KMS-11 (cell line): ENCODE data around the gene FAM149B1.

Experiments
- H2AFZ ChIP-seq: fragments of 200-600 bp; sonication (generic); 2 replicates; pipeline ENCODE4 v1.6.1; 2016; ENCODE audit warnings: antibody characterized with exemption, mixed run types, low read depth
- H3K27ac ChIP-seq: fragments of 200-600 bp; sonication (generic); 2 replicates; pipeline ENCODE4 v1.6.1; 2016; ENCODE audit warnings: mild to moderate bottlenecking, mixed run types
- H3K27me3 ChIP-seq: fragments of 200-600 bp; sonication (generic); 2 replicates; pipeline ENCODE4 v1.6.1; 2017; ENCODE audit warnings: mild to moderate bottlenecking, low read depth, mixed run types, moderate library complexity; ENCODE audit not compliant: insufficient read depth
- H3K36me3 ChIP-seq: fragments of 200-600 bp; sonication (generic); 2 replicates; pipeline ENCODE4 v1.6.1; 2017; ENCODE audit warnings: mild to moderate bottlenecking, mixed run types; ENCODE audit not compliant: insufficient read depth
- H3K4me1 ChIP-seq: fragments of 200-600 bp; sonication (generic); 2 replicates; pipeline ENCODE4 v1.6.1; 2016; ENCODE audit warnings: mild to moderate bottlenecking, low read depth, mixed run types; ENCODE audit not compliant: poor library complexity, severe bottlenecking
- H3K4me2 ChIP-seq: fragments of 200-600 bp; sonication (generic); 2 replicates; pipeline ENCODE4 v1.7.0; 2016; ENCODE audit warnings: mild to moderate bottlenecking, mixed run types
- H3K4me3 ChIP-seq: fragments of 200-600 bp; sonication (generic); IDR thresholded peaks from 2 replicates; pipeline ENCODE4 v1.6.1; 2017; ENCODE audit warnings: low read depth, low read length, mixed read lengths; ENCODE audit not compliant: insufficient read depth
- H3K79me2 ChIP-seq: fragments of 200-600 bp; sonication (generic); 2 replicates; pipeline ENCODE4 v1.6.1; 2016; ENCODE audit warnings: low read depth, mixed run types; ENCODE audit not compliant: insufficient read depth
- H3K9ac ChIP-seq: fragments of 200-600 bp; sonication (generic); 2 replicates; pipeline ENCODE4 v1.6.1; 2016; ENCODE audit warnings: mild to moderate bottlenecking, mixed run types
- H4K20me1 ChIP-seq: fragments of 200-600 bp; sonication (generic); 2 replicates; pipeline ENCODE4 v1.6.1; 2016; ENCODE audit warnings: mild to moderate bottlenecking, mixed run types; ENCODE audit not compliant: insufficient read depth
- TF ChIP-seq, protein P1 (sequence below): fragments of 200-600 bp; sonication (generic); conservative IDR thresholded peaks from 2 replicates; pipeline ENCODE4 v1.6.1; 2017; ENCODE audit warnings: low read depth, mild to moderate bottlenecking, antibody characterized with exemption, low read length, moderate library complexity, mixed read lengths

The FAM149B1 gene

DNA sequence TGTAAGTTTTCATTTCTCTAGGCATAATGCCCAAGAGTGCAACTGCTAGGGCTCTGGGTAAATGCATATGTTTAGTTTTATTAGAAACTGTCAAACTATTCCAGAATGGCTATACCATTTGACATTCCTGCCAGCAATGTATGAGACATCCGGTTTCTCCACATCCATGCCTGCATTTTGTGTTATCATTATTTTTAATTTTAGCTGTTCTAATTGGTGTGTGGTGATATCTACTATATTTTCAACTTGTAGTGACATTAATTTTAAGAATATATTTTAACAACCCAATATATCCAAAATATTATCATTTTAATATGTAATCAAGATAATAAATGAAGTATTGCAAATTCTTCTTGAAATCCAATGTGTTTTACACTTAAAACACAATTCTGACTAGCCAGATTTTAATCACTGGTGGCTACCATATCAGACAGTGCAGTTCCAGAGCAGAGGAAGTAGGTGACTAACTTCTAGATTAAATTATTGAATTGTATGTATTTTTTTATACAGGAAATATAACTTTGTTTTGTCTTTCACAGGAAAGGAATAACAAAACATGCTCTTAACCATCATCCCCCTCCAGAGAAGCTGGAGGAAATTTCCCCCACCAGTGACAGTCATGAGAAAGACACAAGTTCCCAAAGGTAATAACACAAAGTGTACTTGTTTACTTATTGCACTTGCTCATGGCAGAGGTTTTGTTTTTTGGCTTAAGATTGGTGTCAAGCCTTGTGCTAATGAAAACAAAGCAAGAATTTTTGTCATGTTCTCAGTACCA is 6.4 kb downstream of the FAM149B1 start:
- no peaks in the 10 kb centered on the region for H3K27me3 ChIP-seq
- no peak overlapping the region for H3K27ac ChIP-seq
- TF ChIP-seq, protein P1, sequence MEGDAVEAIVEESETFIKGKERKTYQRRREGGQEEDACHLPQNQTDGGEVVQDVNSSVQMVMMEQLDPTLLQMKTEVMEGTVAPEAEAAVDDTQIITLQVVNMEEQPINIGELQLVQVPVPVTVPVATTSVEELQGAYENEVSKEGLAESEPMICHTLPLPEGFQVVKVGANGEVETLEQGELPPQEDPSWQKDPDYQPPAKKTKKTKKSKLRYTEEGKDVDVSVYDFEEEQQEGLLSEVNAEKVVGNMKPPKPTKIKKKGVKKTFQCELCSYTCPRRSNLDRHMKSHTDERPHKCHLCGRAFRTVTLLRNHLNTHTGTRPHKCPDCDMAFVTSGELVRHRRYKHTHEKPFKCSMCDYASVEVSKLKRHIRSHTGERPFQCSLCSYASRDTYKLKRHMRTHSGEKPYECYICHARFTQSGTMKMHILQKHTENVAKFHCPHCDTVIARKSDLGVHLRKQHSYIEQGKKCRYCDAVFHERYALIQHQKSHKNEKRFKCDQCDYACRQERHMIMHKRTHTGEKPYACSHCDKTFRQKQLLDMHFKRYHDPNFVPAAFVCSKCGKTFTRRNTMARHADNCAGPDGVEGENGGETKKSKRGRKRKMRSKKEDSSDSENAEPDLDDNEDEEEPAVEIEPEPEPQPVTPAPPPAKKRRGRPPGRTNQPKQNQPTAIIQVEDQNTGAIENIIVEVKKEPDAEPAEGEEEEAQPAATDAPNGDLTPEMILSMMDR = no peak
- no peaks in the 10 kb centered on the region for H4K20me1 ChIP-seq
- peaks cover 3% of the 10 kb centered on the region for H3K4me1 ChIP-seq
- no peak overlapping the region for H3K9ac ChIP-seq
- no peak overlapping the region for H3K4me3 ChIP-seq
- H3K79me2 ChIP-seq = no peaks in the 10 kb centered on the region
- no peak overlapping the region for H2AFZ ChIP-seq
- no peak overlapping the region for H3K4me2 ChIP-seq
- no peaks in the 10 kb centered on the region for H3K36me3 ChIP-seq

DNA sequence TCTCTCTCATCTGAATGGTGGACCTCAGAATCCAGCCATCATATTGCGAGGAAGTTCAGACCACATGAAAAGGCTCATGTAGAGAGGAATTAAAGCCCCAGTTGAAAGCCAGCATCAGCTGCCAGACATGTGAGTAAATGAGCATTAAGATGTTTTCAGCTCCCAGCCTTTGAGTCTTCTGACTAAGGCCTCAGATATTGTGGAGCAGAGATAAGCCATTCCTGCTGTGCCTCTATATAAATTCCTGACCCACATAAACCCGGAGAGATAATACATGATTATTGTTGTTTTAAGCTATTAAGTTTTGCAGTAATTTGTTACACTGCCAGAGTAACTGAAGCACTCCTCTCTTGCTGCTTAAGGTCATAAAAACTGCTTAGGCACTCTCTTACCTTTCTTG is 14.6 kb downstream of the FAM149B1 start:
- TF ChIP-seq, protein P1 = no peak
- H4K20me1 ChIP-seq = no peaks in the 10 kb centered on the region
- no peaks in the 10 kb centered on the region for H3K27me3 ChIP-seq
- H3K4me2 ChIP-seq = no peak overlapping the region
- H3K4me1 ChIP-seq = no peaks in the 10 kb centered on the region
- no peak overlapping the region for H2AFZ ChIP-seq
- H3K79me2 ChIP-seq = no peaks in the 10 kb centered on the region
- no peak overlapping the region for H3K9ac ChIP-seq
- no peak overlapping the region for H3K27ac ChIP-seq
- H3K4me3 ChIP-seq = no peak overlapping the region
- no peaks in the 10 kb centered on the region for H3K36me3 ChIP-seq

DNA sequence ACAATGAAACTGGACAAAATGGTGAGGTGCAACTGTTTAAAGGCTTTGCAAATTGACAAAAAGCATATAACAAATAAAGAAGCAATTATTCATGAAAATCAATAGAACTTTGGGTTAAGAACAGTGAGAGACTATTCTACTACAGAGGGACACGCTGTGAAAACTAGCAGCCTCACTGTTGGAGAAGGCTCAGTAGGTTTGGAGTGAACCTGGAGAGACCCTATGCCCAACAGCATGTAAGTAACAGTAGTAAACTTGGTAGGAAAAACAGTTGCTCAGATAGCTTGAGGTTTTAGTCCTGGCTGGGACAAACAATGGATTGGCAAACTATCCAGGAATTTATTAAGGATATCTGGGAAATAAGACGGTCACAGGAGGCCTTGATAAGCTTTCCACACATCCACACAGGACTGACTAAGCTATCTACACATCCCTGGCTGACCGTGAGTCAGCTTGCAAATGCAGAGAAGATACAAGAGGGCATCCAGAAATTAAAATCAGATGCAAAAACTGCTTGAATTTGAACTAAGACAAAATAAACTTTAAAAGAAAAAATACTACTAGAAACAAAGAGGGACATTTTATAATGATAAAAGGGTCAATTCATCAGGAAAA is 15.9 kb downstream of the FAM149B1 start:
- no peak overlapping the region for H3K4me3 ChIP-seq
- no peak overlapping the region for H3K9ac ChIP-seq
- TF ChIP-seq, protein P1 = no peak
- H3K36me3 ChIP-seq = no peaks in the 10 kb centered on the region
- H3K27ac ChIP-seq = no peak overlapping the region
- H3K79me2 ChIP-seq = no peaks in the 10 kb centered on the region
- H4K20me1 ChIP-seq = no peaks in the 10 kb centered on the region
- H3K4me1 ChIP-seq = no peaks in the 10 kb centered on the region
- no peak overlapping the region for H3K4me2 ChIP-seq
- H3K27me3 ChIP-seq = no peaks in the 10 kb centered on the region
- no peak overlapping the region for H2AFZ ChIP-seq

DNA sequence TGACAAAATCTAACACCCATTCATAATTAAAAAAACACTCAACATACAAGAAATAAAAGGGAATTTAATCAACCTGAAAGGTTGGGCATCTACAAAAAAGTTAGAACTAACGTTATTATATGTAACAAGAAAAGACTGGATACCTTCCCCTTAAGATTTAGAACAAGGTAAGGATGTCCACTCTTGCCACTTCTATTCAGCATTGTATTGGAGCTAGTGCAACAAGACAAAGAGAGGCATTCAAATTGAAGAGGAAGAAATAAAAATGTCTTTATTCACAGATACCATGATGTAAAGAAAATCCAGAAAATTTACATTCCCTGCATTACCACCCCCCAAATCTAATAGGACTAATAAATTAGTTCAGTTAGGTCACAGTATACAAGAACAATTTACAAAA is 18.3 kb downstream of the FAM149B1 start:
- no peak overlapping the region for H2AFZ ChIP-seq
- no peak overlapping the region for H3K27ac ChIP-seq
- TF ChIP-seq, protein P1 = no peak
- H4K20me1 ChIP-seq = no peaks in the 10 kb centered on the region
- no peak overlapping the region for H3K4me3 ChIP-seq
- no peaks in the 10 kb centered on the region for H3K36me3 ChIP-seq
- no peak overlapping the region for H3K4me2 ChIP-seq
- H3K4me1 ChIP-seq = no peaks in the 10 kb centered on the region
- H3K9ac ChIP-seq = no peak overlapping the region
- H3K27me3 ChIP-seq = no peaks in the 10 kb centered on the region
- no peaks in the 10 kb centered on the region for H3K79me2 ChIP-seq
